GM12874 (cell line): Measurements from ENCODE around the gene ZBED4.

Experiments
- CTCF ChIP-seq: IDR thresholded peaks from 2 replicates; pipeline ENCODE4 v1.5.1; 2011; ENCODE audit warnings: low read depth, mild to moderate bottlenecking, control low read depth, low read length, moderate library complexity; ENCODE audit not compliant: insufficient read depth

The ZBED4 gene

DNA sequence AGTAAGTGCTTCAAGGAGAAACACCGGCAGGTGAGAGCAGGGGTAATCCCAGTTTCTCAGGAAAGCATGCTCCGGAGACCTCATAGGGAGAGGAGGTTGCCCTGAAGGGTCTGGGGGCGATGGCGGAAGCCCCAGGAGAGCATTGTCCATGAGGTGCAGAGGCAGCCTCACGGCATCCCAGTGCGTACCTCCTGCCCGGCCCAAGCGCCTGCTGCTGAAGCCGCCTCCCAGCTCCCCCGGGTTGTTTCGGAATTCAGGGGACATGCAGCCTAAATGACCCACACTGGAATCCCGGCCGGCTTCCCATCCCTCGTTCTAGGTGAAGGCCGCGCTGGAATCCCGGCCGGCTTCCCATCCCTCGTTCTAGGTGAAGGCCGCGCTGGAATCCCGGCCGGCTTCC lies 2.7 kb downstream of the ZBED4 start:
- no peak for TF ChIP-seq CTCF

- TF ChIP-seq CTCF: no peak
Measured at GRCh38 chr22:49856766-49857618, 3.3 kb downstream of the ZBED4 start.

GRCh38 chr22:49858827-49859226 lies 5.2 kb downstream of the ZBED4 start:
- TF ChIP-seq CTCF: no peak

DNA sequence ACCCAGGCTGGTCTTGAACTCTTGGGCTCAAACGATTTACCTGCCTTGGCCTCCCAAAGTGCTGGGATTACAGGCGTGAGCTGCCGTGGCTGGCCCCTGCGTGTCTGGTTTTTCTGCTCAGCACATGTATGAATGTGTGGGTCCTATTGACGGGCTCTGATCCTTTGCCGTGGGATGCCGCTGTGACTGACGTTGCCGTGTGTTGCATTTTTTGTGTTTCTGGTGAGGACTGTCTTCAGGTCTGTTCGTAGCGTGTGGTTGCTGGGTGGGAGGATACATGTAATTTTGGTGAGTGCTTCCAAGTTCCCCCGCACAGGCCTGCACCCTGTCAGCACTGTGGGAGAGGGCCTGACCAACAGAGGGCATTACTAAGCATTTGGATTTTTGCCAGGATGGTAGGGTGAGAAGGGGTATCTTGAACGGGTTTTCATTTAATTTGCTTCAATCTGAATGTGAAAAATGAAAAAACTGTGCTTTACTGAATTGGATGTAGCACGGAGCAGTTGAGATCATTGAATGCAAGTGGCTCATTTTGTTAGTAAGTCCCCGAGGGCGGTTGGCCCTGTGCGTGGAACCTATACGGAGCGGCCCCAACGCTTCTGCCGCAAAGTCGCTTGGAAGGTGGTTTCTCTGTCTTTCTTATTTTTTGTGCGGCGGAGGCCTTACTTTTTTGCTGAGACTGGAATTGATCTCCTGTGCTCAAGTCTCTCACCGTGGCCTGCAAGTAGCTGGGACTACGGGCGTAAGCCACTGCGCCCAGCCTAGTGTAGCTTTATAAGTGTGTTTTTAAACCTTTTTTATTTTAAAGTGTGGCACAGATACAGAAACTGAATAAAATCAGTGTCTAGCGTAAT lies 8.2 kb downstream of the ZBED4 start:
- no peak for TF ChIP-seq CTCF

GRCh38 chr22:49862496-49862776 lies 8.8 kb downstream of the ZBED4 start:
- TF ChIP-seq CTCF: no peak

- TF ChIP-seq CTCF: no peak
Measured at GRCh38 chr22:49863931-49864330, 10.3 kb downstream of the ZBED4 start.

DNA sequence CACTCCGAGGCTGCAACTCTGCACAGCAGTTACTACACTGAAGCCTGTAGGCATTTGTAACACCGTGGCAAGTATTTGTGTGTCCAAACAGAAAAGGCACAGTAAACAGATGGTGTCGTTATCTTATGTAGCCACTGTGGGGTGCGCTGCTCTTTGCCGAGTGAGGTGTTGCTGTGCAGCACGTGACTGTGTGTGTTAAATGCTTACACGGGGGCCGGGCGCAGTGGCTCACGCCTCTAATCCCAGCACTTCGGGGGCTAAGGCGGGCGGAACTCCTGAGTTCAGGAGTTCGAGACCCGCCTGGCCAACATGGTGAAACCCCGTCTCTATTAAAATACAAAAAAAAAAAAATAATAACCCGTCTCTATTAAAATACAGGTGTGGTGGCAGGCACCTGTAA lies 11.5 kb downstream of the ZBED4 start:
- no peak for TF ChIP-seq CTCF
